Skeletal muscle cell (primary cell): ENCODE data around the gene FRMD4A.
"Not testable (repeated sequence)": the region's sequence is repeated elsewhere in the genome, so short reads cannot be mapped to it uniquely, and the experiment has no call there.

ENCODE experiments used
- DNase-seq: peaks from one replicate; pipeline ENCODE4 v3.0.0-alpha.2; 2010; ENCODE audit warnings: low read depth
- H3K4me3 ChIP-seq: 2 replicates; pipeline ENCODE4 v1.5.1; 2011; ENCODE audit warnings: low read depth, mild to moderate bottlenecking, control low read depth, low read length, moderate library complexity

The FRMD4A gene

GRCh38 chr10:13890233-13891127 lies 440.2 kb downstream of the FRMD4A start:
- DNase-seq, result peak; percentile 26
- H3K4me3 ChIP-seq, result peak overlapping the region; percentile 69

GRCh38 chr10:13887761-13888160 lies 443.0 kb downstream of the FRMD4A start:
- no peak for DNase-seq
- H3K4me3 ChIP-seq, result no peak overlapping the region

- DNase-seq, result no peak
- no peak overlapping the region for H3K4me3 ChIP-seq
Measured at GRCh38 chr10:13885238-13885990, 445.3 kb downstream of the FRMD4A start.

GRCh38 chr10:13883636-13884444 lies 446.9 kb downstream of the FRMD4A start:
- no peak overlapping the region for H3K4me3 ChIP-seq
- no peak for DNase-seq

- peak overlapping the region; percentile 1 for H3K4me3 ChIP-seq
- DNase-seq, result peak; percentile 94
Measured at GRCh38 chr10:13882119-13882711, 448.5 kb downstream of the FRMD4A start.

GRCh38 chr10:13880760-13881159 lies 450.0 kb downstream of the FRMD4A start:
- no peak for DNase-seq
- no peak overlapping the region for H3K4me3 ChIP-seq

GRCh38 chr10:13877154-13877909 lies 453.4 kb downstream of the FRMD4A start:
- no peak for DNase-seq
- no peak overlapping the region for H3K4me3 ChIP-seq

GRCh38 chr10:13873196-13873595 lies 457.5 kb downstream of the FRMD4A start:
- no peak for DNase-seq
- no peak overlapping the region for H3K4me3 ChIP-seq

GRCh38 chr10:13872411-13872810 lies 458.3 kb downstream of the FRMD4A start:
- H3K4me3 ChIP-seq, result no peak overlapping the region
- peak; percentile 73 for DNase-seq

- DNase-seq, result no peak
- H3K4me3 ChIP-seq, result no peak overlapping the region
Measured at GRCh38 chr10:13871776-13872175, 458.9 kb downstream of the FRMD4A start.

- DNase-seq, result no peak
- no peak overlapping the region for H3K4me3 ChIP-seq
Measured at GRCh38 chr10:13871011-13871410, 459.7 kb downstream of the FRMD4A start.

- H3K4me3 ChIP-seq, result no peak overlapping the region
- DNase-seq, result no peak
Measured at GRCh38 chr10:13869295-13869664, 461.4 kb downstream of the FRMD4A start.

GRCh38 chr10:13868528-13869294 lies 462.0 kb downstream of the FRMD4A start:
- H3K4me3 ChIP-seq, result no peak overlapping the region
- no peak for DNase-seq

GRCh38 chr10:13867822-13868221 lies 462.9 kb downstream of the FRMD4A start:
- no peak for DNase-seq
- no peak overlapping the region for H3K4me3 ChIP-seq

- no peak overlapping the region for H3K4me3 ChIP-seq
- peak; percentile 52 for DNase-seq
Measured at GRCh38 chr10:13865758-13866491, 464.8 kb downstream of the FRMD4A start.

GRCh38 chr10:13865220-13865619 lies 465.5 kb downstream of the FRMD4A start:
- H3K4me3 ChIP-seq, DNase-seq: not testable (repeated sequence)

GRCh38 chr10:13862546-13863233 lies 468.0 kb downstream of the FRMD4A start:
- DNase-seq, result no peak

More at GRCh38 chr10:13862546-13863233, 468.0 kb downstream of the FRMD4A start:
- no peak overlapping the region for H3K4me3 ChIP-seq
